ENCODE data around the gene OR10A5. TPM values are rescaled to one million over a fixed set of nuclear protein-coding genes. Genes with fewer than 3 reads are reported as not detected.

OR10A5 gene
- total and polyA plus RNA-seq, 2 donors from 2014 or later: not detected

- no peak overlapping the region for H3K27ac ChIP-seq (ENCODE audit: low read depth in 2 of 2, low read length in 2 of 2)
- no peak overlapping the region for H3K4me3 ChIP-seq (ENCODE audit: low read length in 3 of 3)
- FAIRE-seq (no peak), DNase-seq (no peak)
- H3K27me3 ChIP-seq (ENCODE audit: control insufficient read depth, insufficient read depth, low read length): no peaks in the 10 kb centered on the region
- no peaks in the 10 kb centered on the region for H3K4me1 ChIP-seq (ENCODE audit: control insufficient read depth in 2 of 3, insufficient read depth in 2 of 3, low read depth in 1 of 3, low read length in 3 of 3)
- H3K36me3 ChIP-seq (ENCODE audit: control insufficient read depth in 2 of 3, insufficient read depth in 3 of 3, low read length in 3 of 3): no peaks in the 10 kb centered on the region
- intact Hi-C loops (cut with DNase I): no loop called here
- H3K9me3 ChIP-seq (ENCODE audit: control insufficient read depth in 2 of 3, insufficient read depth in 1 of 3, low read length in 3 of 3): no peaks in the 10 kb centered on the region
- no peak overlapping the region for H3K9ac ChIP-seq (ENCODE audit: low read length in 3 of 3)
- no peak for TF ChIP-seq CTCF (IDR thresholded peaks at IDR 0.05; ENCODE audit: borderline replicate concordance, extremely low read depth, insufficient read depth)
These were observed 25.8 kb downstream of the OR10A5 start for GRCh38 chr11:6871278-6871677.

GRCh38 chr11:6875761-6876160, 30.3 kb downstream of the OR10A5 start:
- Histone ChIP-seq H3K27me3 (ENCODE audit: control insufficient read depth, insufficient read depth, low read length) (no peaks in the 10 kb centered on the region), H3K9me3 (ENCODE audit: control insufficient read depth in 2 of 3, insufficient read depth in 1 of 3, low read length in 3 of 3) (no peaks in the 10 kb centered on the region), H3K4me3 (ENCODE audit: low read length in 3 of 3) (no peak overlapping the region), H3K4me1 (ENCODE audit: control insufficient read depth in 2 of 3, insufficient read depth in 2 of 3, low read depth in 1 of 3, low read length in 3 of 3) (no peaks in the 10 kb centered on the region), H3K27ac (ENCODE audit: low read depth in 2 of 2, low read length in 2 of 2) (no peak overlapping the region), H3K36me3 (ENCODE audit: control insufficient read depth in 2 of 3, insufficient read depth in 3 of 3, low read length in 3 of 3) (no peaks in the 10 kb centered on the region), H3K9ac (ENCODE audit: low read length in 3 of 3) (no peak overlapping the region)
- no peak for DNase-seq
- intact Hi-C loops (cut with DNase I): no loop called here
- no peak for TF ChIP-seq CTCF (IDR thresholded peaks at IDR 0.05; ENCODE audit: borderline replicate concordance, extremely low read depth, insufficient read depth)
- FAIRE-seq: no peak

- FAIRE-seq (no peak), DNase-seq (no peak)
- Histone ChIP-seq H3K36me3 (ENCODE audit: control insufficient read depth in 2 of 3, insufficient read depth in 3 of 3, low read length in 3 of 3) (no peaks in the 10 kb centered on the region), H3K4me3 (ENCODE audit: low read length in 3 of 3) (no peak within 1 kb of the TSS), H3K4me1 (ENCODE audit: control insufficient read depth in 2 of 3, insufficient read depth in 2 of 3, low read depth in 1 of 3, low read length in 3 of 3) (no peaks in the 10 kb centered on the region), H3K27me3 (ENCODE audit: control insufficient read depth, insufficient read depth, low read length) (no peaks in the 10 kb centered on the region), H3K27ac (ENCODE audit: low read depth in 2 of 2, low read length in 2 of 2) (no peak within 1 kb of the TSS), H3K9me3 (ENCODE audit: control insufficient read depth in 2 of 3, insufficient read depth in 1 of 3, low read length in 3 of 3) (no peaks in the 10 kb centered on the region), H3K9ac (ENCODE audit: low read length in 3 of 3) (no peak within 1 kb of the TSS)
- no peak for TF ChIP-seq CTCF (IDR thresholded peaks at IDR 0.05; ENCODE audit: borderline replicate concordance, extremely low read depth, insufficient read depth)
- intact Hi-C loops (cut with DNase I): no loop called here
These were observed 30.8 kb downstream of the OR10A5 start, which contains the start of gene OR10A4 for GRCh38 chr11:6876325-6876724. TSS of gene OR10A4 (plus strand) at chr11:6876625. CDS start at chr11:6876648, 23 bp downstream.

- FAIRE-seq: no peak
- no peak overlapping the region for H3K27ac ChIP-seq (ENCODE audit: low read depth in 2 of 2, low read length in 2 of 2)
- H3K4me3 ChIP-seq (ENCODE audit: low read length in 3 of 3): no peak overlapping the region
- intact Hi-C loops (cut with DNase I): no loop called here
- H3K36me3 ChIP-seq (ENCODE audit: control insufficient read depth in 2 of 3, insufficient read depth in 3 of 3, low read length in 3 of 3): no peaks in the 10 kb centered on the region
- no peaks in the 10 kb centered on the region for H3K27me3 ChIP-seq (ENCODE audit: control insufficient read depth, insufficient read depth, low read length)
- no peak for TF ChIP-seq CTCF (IDR thresholded peaks at IDR 0.05; ENCODE audit: borderline replicate concordance, extremely low read depth, insufficient read depth)
- DNase-seq: no peak
- no peak overlapping the region for H3K9ac ChIP-seq (ENCODE audit: low read length in 3 of 3)
- H3K9me3 ChIP-seq (ENCODE audit: control insufficient read depth in 2 of 3, insufficient read depth in 1 of 3, low read length in 3 of 3): no peaks in the 10 kb centered on the region
- H3K4me1 ChIP-seq (ENCODE audit: control insufficient read depth in 2 of 3, insufficient read depth in 2 of 3, low read depth in 1 of 3, low read length in 3 of 3): no peaks in the 10 kb centered on the region
These were observed 31.4 kb downstream of the OR10A5 start for GRCh38 chr11:6876914-6877313.
